ENCODE measurements around the gene ZIC5.

DNA sequence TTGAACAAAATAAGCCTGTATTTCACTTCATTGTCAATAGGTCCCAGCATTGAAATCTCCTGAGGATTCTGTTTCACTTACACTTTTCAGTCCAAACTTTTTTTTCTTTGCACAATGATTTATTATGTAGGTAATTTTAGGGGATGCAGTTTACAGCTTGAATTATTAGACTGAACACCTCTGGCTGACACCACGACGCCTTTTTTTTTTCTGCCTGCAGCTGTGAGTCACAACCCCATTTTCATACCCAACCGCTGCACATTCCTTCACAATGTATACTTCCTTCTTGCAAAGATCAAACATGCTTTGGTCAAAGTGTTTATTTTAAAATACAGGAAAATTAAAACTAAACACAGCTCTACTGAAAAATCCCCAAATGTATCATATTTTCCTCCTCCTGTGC, 21.4 kb upstream of the ZIC5 start:
- TF ChIP-seq, protein P1, sequence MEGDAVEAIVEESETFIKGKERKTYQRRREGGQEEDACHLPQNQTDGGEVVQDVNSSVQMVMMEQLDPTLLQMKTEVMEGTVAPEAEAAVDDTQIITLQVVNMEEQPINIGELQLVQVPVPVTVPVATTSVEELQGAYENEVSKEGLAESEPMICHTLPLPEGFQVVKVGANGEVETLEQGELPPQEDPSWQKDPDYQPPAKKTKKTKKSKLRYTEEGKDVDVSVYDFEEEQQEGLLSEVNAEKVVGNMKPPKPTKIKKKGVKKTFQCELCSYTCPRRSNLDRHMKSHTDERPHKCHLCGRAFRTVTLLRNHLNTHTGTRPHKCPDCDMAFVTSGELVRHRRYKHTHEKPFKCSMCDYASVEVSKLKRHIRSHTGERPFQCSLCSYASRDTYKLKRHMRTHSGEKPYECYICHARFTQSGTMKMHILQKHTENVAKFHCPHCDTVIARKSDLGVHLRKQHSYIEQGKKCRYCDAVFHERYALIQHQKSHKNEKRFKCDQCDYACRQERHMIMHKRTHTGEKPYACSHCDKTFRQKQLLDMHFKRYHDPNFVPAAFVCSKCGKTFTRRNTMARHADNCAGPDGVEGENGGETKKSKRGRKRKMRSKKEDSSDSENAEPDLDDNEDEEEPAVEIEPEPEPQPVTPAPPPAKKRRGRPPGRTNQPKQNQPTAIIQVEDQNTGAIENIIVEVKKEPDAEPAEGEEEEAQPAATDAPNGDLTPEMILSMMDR (IDR thresholded peaks at IDR 0.05): no peak
- no peak for TF ChIP-seq EP300 (IDR thresholded peaks at IDR 0.05)
- no peak for TF ChIP-seq POLR2A (IDR thresholded peaks at IDR 0.05)
